CD4-positive, alpha-beta T cell treated with Interleukin-17A for 4 hours (primary cell): ENCODE measurements around the gene CFAP299.
A peak's percentile ranks its signal among the peaks of the same experiment; 100 is the strongest.
"Not testable (repeated sequence)": the region's sequence is repeated elsewhere in the genome, so short reads cannot be mapped to it uniquely, and the experiment has no call there.

ENCODE experiments used
- DNase-seq: peaks from one replicate; pipeline ENCODE4 v3.0.0-alpha.2; 2020; ENCODE audit warnings: mixed read lengths

Gene CFAP299

GRCh38 chr4:80333121-80333520 lies 2.4 kb upstream of the CFAP299 start:
- no peak for DNase-seq

GRCh38 chr4:80334568-80334967 lies 962 bp upstream of the CFAP299 start:
- DNase-seq = no peak

GRCh38 chr4:80335226-80335553 lies 340 bp upstream of the CFAP299 start:
- DNase-seq = no peak

GRCh38 chr4:80336582-80336981 lies 1.1 kb downstream of the CFAP299 start:
- no peak for DNase-seq

GRCh38 chr4:80340036-80340435 lies 4.5 kb downstream of the CFAP299 start:
- DNase-seq = no peak

- not testable (repeated sequence) for DNase-seq
Measured at GRCh38 chr4:80342684-80343083, 7.2 kb downstream of the CFAP299 start.

GRCh38 chr4:80343887-80344286 lies 8.4 kb downstream of the CFAP299 start:
- no peak for DNase-seq

- DNase-seq = no peak
Measured at GRCh38 chr4:80360084-80360483, 24.6 kb downstream of the CFAP299 start.

- no peak for DNase-seq
Measured at GRCh38 chr4:80360900-80361299, 25.4 kb downstream of the CFAP299 start.

GRCh38 chr4:80361329-80361900 lies 25.9 kb downstream of the CFAP299 start:
- DNase-seq = no peak

- DNase-seq = peak; percentile 58
Measured at GRCh38 chr4:80362578-80363181, 27.1 kb downstream of the CFAP299 start.

- DNase-seq = peak; percentile 65
Measured at GRCh38 chr4:80365928-80366327, 30.4 kb downstream of the CFAP299 start.

GRCh38 chr4:80367737-80368136 lies 32.2 kb downstream of the CFAP299 start:
- DNase-seq = no peak

GRCh38 chr4:80370635-80371034 lies 35.1 kb downstream of the CFAP299 start:
- DNase-seq = no peak

- no peak for DNase-seq
Measured at GRCh38 chr4:80371046-80371445, 35.5 kb downstream of the CFAP299 start.

- no peak for DNase-seq
Measured at GRCh38 chr4:80374180-80374579, 38.6 kb downstream of the CFAP299 start.

- DNase-seq = no peak
Measured at GRCh38 chr4:80382090-80382832, 46.7 kb downstream of the CFAP299 start.

- DNase-seq = no peak
Measured at GRCh38 chr4:80385397-80386280, 50.1 kb downstream of the CFAP299 start.

GRCh38 chr4:80386281-80386886 lies 50.9 kb downstream of the CFAP299 start:
- DNase-seq = no peak

- DNase-seq = no peak
Measured at GRCh38 chr4:80387390-80388283, 52.1 kb downstream of the CFAP299 start.

- DNase-seq = no peak
Measured at GRCh38 chr4:80388284-80388607, 52.7 kb downstream of the CFAP299 start.

- DNase-seq = no peak
Measured at GRCh38 chr4:80390178-80390577, 54.6 kb downstream of the CFAP299 start.
